ENCODE results near the gene MED25. TPM values are rescaled to one million over a fixed set of nuclear protein-coding genes. Genes with fewer than 3 reads are reported as not detected.

Gene MED25
- total and polyA plus RNA-seq, 2 of the 4 experiments (the other 2 are of a cell fraction): 4.7 to 38.5 TPM

GRCh38 chr19:49782515-49782914 is 35.6 kb upstream of the MED25 start:
- Histone ChIP-seq H2BK120ac (ENCODE audit: low read depth, low read length) (no peak overlapping the region), H2BK5ac (ENCODE audit: low read depth, low read length, poor library complexity, severe bottlenecking) (no peak overlapping the region), H3K4me2 (ENCODE audit: low read depth, low read length) (no peak overlapping the region), H3K79me1 (ENCODE audit: low read depth in 1 of 2, low read length in 2 of 2) (peaks cover 33 to 60% of the 10 kb centered on the region in 2 experiments), H3K27ac (ENCODE audit: insufficient read depth, low read length) (no peak overlapping the region), H3K9me3 (ENCODE audit: control insufficient read depth, insufficient read depth, low read length) (no peaks in the 10 kb centered on the region), H3K9me1 (ENCODE audit: insufficient read depth, low read length) (peaks cover 4% of the 10 kb centered on the region; the same call in 1 of the 2 replicates), H3K36me3 (ENCODE audit: control insufficient read depth, insufficient read depth, low read length) (peaks cover 35% of the 10 kb centered on the region), H3K9ac (ENCODE audit: low read depth, low read length) (no peak overlapping the region), H2BK15ac (ENCODE audit: low read depth, low read length) (no peak overlapping the region), H3K18ac (ENCODE audit: low read depth, low read length) (no peak overlapping the region), H4K8ac (ENCODE audit: low read depth in 2 of 2, low read length in 2 of 2) (no peak overlapping the region), H4K91ac (ENCODE audit: insufficient read depth, low read depth, low read length) (no peak overlapping the region), H3K4me3 (ENCODE audit: insufficient read depth, low read depth, low read length) (no peak overlapping the region), H3K56ac (ENCODE audit: extremely low read depth, insufficient read depth, low read length) (no peak overlapping the region), H2BK20ac (ENCODE audit: low read depth, low read length) (no peak overlapping the region), H4K5ac (ENCODE audit: low read depth, low read length) (no peak overlapping the region), H2AFZ (replicated peaks; ENCODE audit: low read length, poor library complexity) (no peak overlapping the region), H2AK5ac (ENCODE audit: low read depth, low read length) (no peak overlapping the region), H3K14ac (replicated peaks; ENCODE audit: low read depth, low read length) (no peak overlapping the region), H3K23ac (ENCODE audit: low read depth, low read length) (no peak overlapping the region), H3K4ac (ENCODE audit: low read depth, low read length) (no peak overlapping the region), H2AK9ac (replicated peaks; ENCODE audit: low read depth, low read length, poor library complexity) (no peak overlapping the region), H3K4me1 (ENCODE audit: control insufficient read depth, insufficient read depth, low read length) (peaks cover 5% of the 10 kb centered on the region), H4K20me1 (ENCODE audit: insufficient read depth, low read length) (peaks cover 19% of the 10 kb centered on the region), H3K27me3 (ENCODE audit: control insufficient read depth, insufficient read depth, low read length) (no peaks in the 10 kb centered on the region)
- ChIA-PET CTCF (no interaction called here), POLR2A (ENCODE audit: unreplicated experiment) (no interaction called here)
- DNase-seq: no peak
- no peak for ATAC-seq (ENCODE audit: low read depth)
- dilution Hi-C loops (cut with HindIII; ENCODE audit: low sequenced_read_pairs, unreplicated experiment): no loop called here
- TF ChIP-seq POLR2A (IDR thresholded peaks at IDR 0.05; ENCODE audit: low read depth, low read length) (no peak), FOS (IDR thresholded peaks at IDR 0.05; ENCODE audit: low read depth, low read length) (no peak), CHD1 (IDR thresholded peaks at IDR 0.05; ENCODE audit: low read depth, low read length) (no peak), NFE2L2 (IDR thresholded peaks at IDR 0.05; ENCODE audit: low read depth, low read length) (no peak), SMC3 (IDR thresholded peaks at IDR 0.05; ENCODE audit: low read depth, low read length) (no peak)
- WGBS, 2 experiments (ENCODE audit: extremely low coverage in 2 of 2, insufficient read length in 1 of 2): 98% methylated on average over 17 of the region's 18 CpGs; no CpG with 5 or more reads in 1 of the 2 experiments
- no TSS peak for BruUV-seq (replicated peaks)
- in situ Hi-C loops (cut with MboI; ENCODE audit: low sequenced_read_pairs): no loop called here
- intact Hi-C loops (cut with micrococcal nuclease): no loop called here

All from IMR-90 (cell line).